AG09319 (cell line): Measurements from ENCODE around the gene PRRG2.

Experiments
- DNase-seq: peaks from one replicate; pipeline ENCODE4 v3.0.0-alpha.2; 2010; ENCODE audit warnings: low read depth; ENCODE audit errors: extremely low read depth
- TF ChIP-seq, protein P1 (sequence below): IDR thresholded peaks from 2 replicates; pipeline ENCODE4 v1.5.1; 2011; ENCODE audit warnings: low read depth, mild to moderate bottlenecking, inconsistent platforms, low read length, moderate library complexity

Gene PRRG2

GRCh38 chr19:49594157-49594992 lies 13.3 kb downstream of the PRRG2 start:
- TF ChIP-seq, protein P1, sequence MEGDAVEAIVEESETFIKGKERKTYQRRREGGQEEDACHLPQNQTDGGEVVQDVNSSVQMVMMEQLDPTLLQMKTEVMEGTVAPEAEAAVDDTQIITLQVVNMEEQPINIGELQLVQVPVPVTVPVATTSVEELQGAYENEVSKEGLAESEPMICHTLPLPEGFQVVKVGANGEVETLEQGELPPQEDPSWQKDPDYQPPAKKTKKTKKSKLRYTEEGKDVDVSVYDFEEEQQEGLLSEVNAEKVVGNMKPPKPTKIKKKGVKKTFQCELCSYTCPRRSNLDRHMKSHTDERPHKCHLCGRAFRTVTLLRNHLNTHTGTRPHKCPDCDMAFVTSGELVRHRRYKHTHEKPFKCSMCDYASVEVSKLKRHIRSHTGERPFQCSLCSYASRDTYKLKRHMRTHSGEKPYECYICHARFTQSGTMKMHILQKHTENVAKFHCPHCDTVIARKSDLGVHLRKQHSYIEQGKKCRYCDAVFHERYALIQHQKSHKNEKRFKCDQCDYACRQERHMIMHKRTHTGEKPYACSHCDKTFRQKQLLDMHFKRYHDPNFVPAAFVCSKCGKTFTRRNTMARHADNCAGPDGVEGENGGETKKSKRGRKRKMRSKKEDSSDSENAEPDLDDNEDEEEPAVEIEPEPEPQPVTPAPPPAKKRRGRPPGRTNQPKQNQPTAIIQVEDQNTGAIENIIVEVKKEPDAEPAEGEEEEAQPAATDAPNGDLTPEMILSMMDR = no peak
- no peak for DNase-seq

GRCh38 chr19:49594993-49595818 lies 14.1 kb downstream of the PRRG2 start:
- DNase-seq = no peak

GRCh38 chr19:49595819-49596404 lies 14.8 kb downstream of the PRRG2 start:
- TF ChIP-seq, protein P1 = no peak

More at GRCh38 chr19:49594993-49595818, 14.1 kb downstream of the PRRG2 start:
- TF ChIP-seq, protein P1 = no peak

GRCh38 chr19:49596407-49596806 lies 15.3 kb downstream of the PRRG2 start:
- TF ChIP-seq, protein P1 = no peak
- DNase-seq = no peak

More at GRCh38 chr19:49595819-49596404, 14.8 kb downstream of the PRRG2 start:
- no peak for DNase-seq

DNA sequence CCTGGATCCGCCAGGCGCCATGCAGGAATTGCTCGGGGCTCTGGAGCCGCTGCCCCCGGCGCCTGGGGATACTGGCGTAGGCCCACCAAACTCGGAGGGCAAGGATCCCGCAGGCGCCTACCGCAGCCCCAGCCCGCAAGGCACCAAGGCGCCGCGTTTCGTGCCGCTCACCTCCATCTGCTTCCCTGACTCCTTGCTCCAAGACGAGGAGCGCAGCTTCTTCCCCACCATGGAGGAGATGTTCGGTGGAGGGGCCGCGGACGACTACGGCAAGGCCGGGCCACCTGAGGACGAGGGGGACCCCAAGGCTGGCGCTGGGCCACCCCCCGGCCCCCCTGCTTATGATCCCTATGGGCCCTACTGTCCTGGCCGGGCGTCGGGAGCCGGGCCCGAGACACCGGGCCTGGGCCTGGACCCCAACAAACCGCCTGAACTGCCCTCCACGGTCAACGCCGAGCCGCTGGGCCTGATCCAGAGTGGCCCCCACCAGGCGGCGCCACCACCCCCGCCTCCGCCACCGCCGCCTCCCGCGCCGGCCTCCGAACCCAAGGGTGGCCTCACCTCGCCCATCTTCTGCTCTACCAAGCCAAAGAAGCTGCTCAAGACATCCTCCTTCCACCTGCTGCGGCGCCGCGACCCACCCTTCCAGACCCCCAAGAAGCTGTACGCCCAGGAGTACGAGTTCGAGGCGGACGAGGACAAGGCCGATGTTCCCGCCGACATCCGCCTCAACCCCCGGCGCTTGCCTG lies 16.0 kb downstream of the PRRG2 start:
- no peak for DNase-seq
- TF ChIP-seq, protein P1 = no peak

GRCh38 chr19:49597703-49597974 lies 16.5 kb downstream of the PRRG2 start:
- no peak for DNase-seq
- TF ChIP-seq, protein P1 = no peak
